Stimulated activated CD4-positive, alpha-beta T cell treated with anti-CD3 and anti-CD28 coated beads, TNF-alpha, amount 100 ng/mL, for 1 hour (primary cell): ENCODE data around the gene C2CD5.
"Not testable (repeated sequence)": the region's sequence is repeated elsewhere in the genome, so short reads cannot be mapped to it uniquely, and the experiment has no call there.

Experiments used
- DNase-seq, 3 donors: peaks; one replicate each; pipeline ENCODE4 v3.0.0-alpha.2; 2020; ENCODE audit warnings: low read depth in 3 of 3, low spot score in 1 of 3

Gene C2CD5, protein sequence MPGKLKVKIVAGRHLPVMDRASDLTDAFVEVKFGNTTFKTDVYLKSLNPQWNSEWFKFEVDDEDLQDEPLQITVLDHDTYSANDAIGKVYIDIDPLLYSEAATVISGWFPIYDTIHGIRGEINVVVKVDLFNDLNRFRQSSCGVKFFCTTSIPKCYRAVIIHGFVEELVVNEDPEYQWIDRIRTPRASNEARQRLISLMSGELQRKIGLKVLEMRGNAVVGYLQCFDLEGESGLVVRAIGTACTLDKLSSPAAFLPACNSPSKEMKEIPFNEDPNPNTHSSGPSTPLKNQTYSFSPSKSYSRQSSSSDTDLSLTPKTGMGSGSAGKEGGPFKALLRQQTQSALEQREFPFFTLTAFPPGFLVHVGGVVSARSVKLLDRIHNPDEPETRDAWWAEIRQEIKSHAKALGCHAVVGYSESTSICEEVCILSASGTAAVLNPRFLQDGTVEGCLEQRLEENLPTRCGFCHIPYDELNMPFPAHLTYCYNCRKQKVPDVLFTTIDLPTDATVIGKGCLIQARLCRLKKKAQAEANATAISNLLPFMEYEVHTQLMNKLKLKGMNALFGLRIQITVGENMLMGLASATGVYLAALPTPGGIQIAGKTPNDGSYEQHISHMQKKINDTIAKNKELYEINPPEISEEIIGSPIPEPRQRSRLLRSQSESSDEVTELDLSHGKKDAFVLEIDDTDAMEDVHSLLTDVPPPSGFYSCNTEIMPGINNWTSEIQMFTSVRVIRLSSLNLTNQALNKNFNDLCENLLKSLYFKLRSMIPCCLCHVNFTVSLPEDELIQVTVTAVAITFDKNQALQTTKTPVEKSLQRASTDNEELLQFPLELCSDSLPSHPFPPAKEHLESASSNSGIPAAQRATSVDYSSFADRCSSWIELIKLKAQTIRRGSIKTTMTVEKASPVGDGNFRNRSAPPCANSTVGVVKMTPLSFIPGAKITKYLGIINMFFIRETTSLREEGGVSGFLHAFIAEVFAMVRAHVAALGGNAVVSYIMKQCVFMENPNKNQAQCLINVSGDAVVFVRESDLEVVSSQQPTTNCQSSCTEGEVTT

DNA sequence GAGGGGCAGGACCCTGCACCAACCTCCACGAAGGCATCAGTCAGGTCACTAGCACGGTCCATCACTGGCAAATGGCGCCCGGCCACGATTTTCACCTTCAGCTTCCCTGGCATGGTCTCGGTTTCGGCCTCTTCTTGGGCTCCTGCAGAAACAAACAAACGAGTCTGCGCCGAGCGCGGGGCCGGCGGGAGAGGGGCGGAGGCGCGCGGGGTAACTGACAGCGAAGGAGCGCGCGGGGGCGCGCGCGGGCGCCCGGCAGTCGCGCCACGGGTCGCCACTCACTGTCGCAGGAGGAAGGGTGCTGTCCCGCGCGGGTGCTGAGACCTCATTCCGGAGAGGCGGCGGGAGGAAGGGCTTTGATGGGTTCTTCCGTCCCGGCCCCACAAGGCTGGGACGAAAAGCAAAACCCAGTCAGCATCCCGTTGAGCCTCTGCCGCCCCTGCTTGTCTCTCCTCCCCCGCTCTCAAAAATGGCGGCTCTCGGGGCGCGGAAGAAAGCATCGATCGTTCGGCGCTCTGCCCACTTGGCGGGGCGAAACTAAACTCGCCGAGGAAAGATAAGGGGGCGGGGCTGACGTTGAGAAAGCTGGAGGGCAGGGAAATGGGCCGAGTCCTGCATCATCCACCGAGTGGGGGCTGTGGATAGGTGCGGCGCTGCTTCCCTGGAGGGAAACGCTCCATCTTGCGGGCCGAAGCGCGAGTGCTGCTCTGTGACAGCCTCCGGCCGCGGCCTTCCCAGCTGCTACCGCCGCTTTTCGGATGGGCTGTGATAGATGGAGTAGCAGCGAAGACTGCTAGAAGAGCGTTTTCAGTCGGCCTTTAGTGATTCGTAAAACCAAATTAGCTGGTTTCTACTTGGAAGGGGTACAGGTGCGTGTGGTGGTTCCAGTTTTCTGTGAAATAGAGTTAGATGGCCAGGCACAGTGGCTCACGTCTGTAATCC, at the start of gene C2CD5:
Gene C2CD5 (minus strand): TSS at position 505 of the 942 bp plus-strand sequence. CDS start 392 bp downstream, at position 113.
- peak; percentile 81 to 89 (median 87) for DNase-seq

DNA sequence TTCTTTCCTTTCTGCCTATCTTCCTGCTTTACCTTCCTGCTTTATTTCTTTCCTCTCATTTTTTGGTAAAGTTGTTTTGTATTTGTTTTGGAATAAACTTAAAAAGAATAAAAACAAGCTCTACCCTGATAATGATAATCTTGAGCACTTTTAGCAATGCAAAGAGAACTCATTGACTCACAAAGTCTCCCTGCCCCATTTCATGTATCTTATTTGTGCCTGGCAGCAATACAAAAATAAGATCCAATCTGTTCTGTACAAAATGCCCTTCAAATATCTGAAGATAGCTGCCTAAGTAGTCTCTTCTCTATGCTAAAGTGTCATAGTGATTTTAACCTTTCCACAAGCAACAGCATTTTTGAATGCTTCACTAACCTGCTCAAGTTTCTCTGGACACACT, 49.5 kb upstream of the C2CD5 start:
- DNase-seq = no peak

DNA sequence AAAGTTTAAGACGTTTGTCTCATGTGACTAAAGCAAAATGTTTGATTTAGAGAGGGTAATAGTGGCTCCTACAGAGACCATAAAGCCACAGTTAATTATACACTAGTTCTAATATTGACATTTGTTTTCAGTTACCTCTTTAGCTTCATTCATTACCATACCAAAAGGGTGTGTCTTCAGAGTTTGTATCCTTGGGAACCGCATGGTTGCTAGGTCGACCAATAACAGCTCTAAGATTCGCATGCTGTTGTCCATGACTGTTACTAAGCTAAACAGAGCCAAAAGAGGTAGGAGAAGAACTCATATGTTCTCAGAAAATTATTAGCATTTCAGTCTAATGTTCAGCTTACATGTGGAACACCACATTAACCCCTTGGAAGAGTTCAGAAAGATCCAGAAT, 44.5 kb upstream of the C2CD5 start:
- DNase-seq = no peak

DNA sequence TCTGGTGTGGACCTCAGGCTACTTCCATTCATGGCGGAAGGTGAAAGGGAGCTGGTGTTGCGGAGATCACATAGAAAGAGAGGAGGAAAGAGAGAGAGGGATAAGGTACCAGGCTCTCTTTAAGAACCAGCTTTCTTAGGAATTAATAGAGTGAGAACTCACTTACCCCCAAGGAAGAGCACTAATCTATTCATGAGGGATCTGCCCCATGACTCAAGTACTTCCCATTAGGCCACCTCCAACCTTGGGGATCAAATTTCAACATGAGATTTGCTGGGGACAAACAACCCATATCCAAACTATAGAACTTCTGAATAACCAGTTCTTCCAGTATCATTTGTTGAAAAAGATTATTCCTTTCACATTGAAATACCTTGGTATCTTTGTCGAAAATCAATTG, 34.0 kb upstream of the C2CD5 start:
- no peak for DNase-seq

DNA sequence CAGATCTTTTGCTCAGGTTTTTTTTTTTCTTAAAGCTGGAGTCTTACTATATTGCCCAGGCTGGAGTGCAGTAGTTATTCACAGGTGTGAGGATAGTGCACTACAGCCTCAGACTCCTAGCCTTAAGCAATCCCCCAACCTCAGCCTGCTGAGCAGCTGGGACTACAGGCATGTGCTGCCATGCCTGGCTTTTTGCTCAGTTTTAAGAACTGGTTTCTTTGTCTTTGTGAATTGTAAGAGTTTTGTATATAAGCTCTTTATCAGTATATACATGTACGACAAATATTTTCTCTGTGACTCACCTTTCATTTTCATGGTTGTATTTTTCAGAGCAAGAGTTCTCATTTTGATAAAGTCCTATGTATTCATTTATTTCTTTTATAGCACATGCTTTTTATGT, 33.3 kb upstream of the C2CD5 start:
- no peak for DNase-seq

DNA sequence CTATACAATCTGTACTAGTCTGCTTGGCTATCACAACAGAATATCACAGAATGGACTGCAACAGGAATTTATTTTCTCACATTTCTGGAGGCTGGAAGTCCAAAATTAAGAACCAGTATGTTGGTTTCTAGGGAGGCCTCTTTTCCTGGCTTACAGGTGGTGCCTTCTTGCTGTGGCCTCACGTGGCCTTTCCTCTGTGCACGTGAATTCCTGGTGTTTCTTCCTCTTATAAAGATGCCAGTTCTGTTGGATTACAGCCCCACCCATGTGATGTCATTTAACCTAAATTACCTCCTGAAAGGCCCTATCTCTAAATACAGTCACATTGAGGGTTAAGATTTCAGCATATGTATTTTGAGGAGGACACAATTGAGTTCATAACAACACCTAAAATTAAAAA, 32.1 kb upstream of the C2CD5 start:
- DNase-seq = no peak

DNA sequence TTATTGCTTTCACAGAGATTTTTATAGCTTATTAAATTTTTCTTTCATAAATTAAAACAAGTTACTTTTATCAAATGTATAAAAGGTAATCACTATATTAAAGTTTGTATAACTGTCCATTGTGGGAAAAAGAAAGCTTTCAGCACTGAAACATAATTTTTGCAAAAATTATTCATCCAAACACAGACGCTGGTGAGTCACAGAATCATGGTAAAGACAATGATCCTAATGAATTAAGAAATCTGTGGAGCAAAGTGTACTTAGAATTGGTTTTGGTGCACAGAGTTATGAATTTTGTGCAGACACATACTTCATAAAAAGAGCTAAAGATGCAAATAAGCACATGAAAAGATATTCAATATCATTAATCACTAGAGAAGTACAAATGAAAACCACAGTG, 31.7 kb upstream of the C2CD5 start:
- DNase-seq = no peak

DNA sequence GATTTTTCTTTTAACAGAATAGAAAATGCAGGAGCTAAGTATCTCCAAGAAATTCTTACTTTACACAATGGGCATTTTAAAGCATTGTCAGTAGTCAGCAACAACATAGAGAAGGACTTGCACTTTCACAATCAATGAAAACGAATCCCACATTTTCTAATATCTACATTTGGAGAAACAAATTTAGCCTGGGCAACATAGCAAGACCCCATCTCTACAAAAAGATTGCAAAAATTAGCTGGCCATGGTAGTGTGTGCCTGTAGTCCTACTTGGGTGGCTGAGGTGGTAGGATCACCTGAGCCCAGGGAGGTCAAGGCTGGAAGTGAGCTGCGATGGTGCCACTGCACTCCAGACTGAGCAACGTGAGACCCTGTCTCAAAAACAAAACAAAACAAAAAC, 30.6 kb upstream of the C2CD5 start:
- DNase-seq = no peak

DNA sequence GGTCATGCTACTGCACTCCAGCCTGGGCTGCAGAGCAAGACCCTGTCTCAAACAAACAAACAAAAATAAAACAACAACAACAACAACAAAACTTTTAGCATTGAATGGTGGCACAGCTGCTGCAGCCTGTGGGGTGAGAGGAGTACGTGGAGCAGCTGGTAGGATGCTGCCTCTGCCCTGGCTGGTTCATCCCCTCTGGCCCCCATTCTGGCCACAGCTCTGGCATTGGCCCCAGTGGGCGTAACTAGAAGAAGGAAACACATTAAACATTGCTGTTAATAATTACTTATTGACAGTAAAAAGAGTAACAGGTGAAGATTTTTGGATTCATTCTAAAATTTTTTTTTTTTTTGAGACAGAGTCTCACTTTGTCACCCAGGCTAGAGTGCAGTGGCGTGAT, 28.8 kb upstream of the C2CD5 start:
- no peak for DNase-seq

DNA sequence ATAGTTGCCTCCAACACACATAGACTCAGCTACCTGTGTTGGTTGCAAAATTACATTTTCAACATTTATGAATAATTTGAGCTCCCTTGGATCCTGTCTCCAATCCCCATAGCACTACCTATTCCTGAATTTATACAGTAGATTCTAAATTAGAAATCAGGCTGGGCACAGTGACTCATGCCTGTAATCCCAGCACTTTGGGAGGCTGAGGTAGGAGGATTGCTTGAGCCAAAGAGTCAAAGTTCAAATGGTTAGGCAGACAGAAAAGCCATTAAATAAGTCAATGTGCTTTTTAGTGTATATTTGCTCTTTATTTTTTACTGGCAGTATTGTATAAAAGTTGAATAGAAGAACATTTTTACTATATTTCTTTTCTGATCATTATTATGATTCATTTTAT, 24.9 kb upstream of the C2CD5 start:
- DNase-seq = no peak

DNA sequence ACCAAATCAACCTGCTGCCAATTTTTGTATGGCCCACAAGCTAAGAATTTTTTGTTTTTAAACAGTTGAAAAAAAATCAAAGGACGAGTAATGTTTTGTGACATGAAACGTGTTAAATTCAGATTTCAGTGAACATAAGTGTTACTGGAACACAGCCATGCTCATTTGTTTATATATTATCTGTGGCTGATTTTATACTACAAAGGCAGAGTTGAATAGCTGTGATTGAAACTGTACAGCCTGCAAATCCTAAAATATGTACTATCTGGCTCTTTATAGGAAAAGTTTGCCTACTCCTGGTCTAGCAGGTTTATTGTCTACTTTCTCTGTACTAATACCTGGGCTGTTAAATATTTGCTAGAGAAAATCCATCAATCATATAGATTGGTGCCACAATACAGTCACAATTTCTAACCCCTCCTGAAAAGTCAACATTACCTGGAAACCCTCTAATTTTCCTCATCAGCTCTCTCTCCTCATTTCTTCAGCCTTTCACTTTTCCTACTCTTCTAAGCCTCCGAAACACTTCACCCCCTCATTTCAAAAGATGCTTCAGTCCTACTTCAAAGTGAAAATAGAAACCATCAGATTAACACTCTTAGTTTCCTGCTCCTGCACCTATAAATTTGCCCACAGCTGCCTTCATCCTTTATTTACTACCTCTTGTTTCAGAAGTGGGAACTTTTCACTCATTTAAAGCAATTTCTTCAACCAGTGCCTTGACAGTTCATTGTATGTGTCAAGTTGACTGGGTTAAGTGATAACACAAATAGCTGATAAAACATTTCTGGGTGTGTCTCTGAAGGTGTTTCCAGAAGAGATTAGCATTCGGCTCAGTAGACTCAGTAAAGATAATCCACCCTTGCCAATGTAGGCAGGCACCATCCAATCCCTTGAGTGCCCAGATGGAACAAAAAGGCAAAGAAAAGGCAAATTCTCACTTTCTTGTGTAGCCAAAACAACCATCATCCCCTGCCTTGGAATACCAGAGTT, 18.0 kb upstream of the C2CD5 start:
- DNase-seq = no peak

DNA sequence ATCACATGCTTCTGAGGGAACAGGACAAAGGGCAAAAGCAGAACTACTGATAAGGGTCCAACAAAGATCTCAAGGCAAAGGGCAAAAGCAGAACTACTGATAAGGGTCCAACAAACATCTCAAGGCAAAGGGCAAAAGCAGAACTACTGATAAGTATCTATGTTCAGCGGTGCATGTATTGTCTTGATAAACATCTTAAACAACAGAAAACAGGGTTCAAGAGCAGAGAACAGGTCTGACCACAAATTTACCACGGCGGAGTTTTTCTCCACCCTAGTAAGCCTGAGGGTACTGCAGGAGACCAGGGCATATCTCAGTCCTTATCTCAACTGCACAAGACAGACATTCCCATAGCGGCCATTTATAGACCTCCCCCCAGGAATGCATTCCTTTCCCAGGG, 10.4 kb upstream of the C2CD5 start:
- DNase-seq = not testable (repeated sequence)

DNA sequence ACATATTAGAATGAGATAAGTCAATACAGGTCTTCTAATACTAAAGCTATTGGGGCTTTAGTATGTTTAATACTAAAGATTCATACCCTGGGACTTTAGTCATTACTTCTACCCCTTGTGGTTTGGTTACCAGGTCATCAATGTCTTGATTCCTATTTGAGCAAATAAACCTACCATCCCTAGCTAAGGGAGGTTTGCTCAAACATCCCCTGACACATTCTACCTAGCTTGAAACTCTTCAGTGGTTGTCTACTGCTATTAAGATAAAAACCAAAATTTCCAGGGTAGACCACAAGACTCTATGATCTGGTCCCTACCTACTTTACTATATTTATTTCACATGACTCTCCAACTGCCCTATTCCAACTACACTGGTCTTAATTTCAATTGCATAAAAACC, 7.3 kb upstream of the C2CD5 start:
- no peak for DNase-seq

DNA sequence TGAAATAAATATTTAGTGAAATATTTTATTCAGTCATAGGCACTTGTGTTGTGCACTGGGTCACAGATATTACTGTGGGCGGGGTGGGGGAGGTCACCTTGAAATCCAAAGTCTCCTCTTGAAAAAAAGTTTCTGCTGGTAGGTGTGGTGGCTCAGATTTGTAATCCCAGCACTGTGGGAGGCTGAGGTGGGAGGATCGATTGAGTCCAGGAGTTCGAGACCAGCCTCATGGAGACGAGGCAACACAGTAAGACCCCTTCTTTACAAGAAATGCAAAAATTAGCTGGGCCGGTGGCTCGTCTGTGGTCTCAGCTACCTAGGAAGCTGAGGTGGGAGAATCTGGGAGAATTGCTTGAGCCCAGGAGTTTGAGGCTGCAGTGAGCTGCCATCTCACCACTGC, 913 bp upstream of the C2CD5 start:
- DNase-seq = no peak

DNA sequence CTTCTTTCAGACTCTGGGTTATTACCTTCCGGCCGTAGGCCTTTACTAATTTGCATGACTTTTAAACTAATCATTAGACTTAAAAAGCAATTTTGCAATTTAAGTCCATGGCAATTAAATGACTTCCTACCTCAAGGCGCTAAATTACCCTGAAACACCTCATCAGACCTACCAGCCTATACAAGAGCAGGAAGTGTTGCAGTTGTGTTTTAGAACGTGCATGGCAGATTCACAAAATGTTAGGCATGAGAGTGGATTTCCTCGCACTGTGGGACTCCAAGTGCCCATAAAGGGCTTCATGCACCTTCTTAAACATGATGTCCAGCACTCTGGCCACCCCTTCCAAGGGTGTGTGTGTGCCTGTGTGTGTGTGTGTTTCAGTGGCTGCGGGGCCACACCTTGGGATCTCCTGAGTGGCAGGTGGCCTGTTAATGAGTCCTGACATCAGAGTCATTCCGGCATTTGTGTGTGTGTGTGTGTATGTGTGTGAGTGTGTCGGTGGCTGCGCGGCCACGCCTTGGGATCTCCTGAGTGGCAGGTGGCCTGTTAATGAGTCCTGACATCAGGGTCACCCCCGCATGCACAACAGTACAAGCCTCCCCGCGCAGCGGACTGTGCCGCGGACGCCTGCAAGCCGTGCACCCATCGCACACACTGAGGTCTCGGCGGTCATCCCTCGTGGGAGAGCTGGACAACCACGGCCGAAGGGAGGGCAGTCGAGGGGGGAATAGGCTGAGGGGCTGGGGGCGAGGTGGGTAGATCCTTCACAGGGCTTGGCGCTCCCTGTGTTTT, 900 bp downstream of the C2CD5 start:
- peak in 1 of 3 donors; percentile 26 for DNase-seq

DNA sequence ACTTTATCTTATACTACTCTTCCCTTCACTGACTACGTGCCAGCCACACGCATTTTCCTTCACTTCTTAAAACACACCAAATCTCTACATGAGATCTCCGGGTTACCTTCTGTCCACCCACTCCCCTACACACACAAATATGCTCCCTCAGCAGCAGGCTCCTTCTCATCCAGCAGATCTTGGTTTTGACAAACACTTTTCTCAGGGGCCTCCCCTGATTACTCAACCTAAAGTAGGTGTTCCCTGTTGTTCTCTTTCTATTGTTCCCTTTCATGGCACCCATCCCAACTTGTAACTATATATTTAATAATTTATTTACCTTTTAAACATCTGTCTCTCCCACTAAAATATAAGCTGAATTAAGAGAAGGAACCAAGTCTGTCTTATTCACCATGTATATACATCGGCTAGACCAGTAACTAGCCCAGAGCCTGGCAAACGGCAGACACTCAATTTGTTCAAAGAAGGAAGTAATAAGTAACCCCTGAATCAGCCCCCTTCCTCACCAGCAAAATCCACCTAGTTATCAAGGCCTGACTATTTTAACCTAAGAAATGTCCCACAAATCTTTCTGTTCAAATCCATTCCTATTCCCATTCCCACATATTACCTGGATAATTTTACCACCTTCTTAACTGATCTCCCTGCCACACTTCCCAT, 2.7 kb downstream of the C2CD5 start:
- DNase-seq = no peak

DNA sequence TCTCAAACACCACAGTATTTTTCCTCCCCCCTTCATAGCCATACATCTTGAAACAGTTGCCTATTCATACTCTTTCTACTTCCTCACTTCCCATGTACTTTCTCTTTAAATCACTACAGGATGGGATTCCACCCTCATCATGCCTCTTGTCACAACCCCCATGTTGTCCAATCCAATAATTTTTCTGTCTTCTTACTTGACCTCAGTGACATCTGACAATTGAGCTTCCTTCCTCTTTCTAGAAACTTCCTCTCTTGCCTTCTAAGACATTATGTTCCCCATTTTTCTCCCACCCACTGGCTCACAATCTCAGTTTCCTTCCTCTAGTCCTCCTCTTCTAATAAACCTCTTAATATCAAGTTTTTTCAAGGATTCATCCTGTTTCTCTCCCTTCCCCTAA, 5.3 kb downstream of the C2CD5 start:
- DNase-seq = no peak

DNA sequence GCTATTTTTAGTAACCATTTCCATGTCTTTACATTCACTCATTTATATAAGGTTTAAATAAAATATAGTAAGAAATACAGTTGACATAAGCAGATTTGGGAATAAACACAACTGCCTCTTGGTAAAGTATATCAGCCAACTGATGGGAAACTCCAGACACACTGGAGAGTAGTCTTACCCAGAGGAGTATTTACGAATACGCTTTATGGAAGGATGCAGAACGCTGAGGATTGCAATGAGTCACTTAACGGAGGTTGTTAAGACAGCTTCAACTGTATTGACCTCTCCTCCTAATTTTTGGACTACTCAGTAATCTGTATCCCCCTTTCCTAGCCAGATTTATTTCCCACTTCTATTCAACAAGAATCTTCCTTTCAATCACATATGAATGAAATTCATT, 6.0 kb downstream of the C2CD5 start:
- DNase-seq = no peak
